GM12892 (cell line): ENCODE measurements around the gene RPL35.

Source experiments
- POLR2A ChIP-seq: IDR thresholded peaks from 2 replicates; pipeline ENCODE4 v1.6.1; 2011; ENCODE audit warnings: low read depth, low read length, control low read depth
- POLR2AphosphoS5 ChIP-seq: IDR thresholded peaks from 2 replicates; pipeline ENCODE4 v1.6.1; 2011; ENCODE audit warnings: low read depth, low read length, control low read depth
- TAF1 ChIP-seq: IDR thresholded peaks from 2 replicates; pipeline ENCODE4 v1.6.1; 2011; ENCODE audit warnings: low read depth, mild to moderate bottlenecking, control low read depth, low read length, borderline replicate concordance

DNA sequence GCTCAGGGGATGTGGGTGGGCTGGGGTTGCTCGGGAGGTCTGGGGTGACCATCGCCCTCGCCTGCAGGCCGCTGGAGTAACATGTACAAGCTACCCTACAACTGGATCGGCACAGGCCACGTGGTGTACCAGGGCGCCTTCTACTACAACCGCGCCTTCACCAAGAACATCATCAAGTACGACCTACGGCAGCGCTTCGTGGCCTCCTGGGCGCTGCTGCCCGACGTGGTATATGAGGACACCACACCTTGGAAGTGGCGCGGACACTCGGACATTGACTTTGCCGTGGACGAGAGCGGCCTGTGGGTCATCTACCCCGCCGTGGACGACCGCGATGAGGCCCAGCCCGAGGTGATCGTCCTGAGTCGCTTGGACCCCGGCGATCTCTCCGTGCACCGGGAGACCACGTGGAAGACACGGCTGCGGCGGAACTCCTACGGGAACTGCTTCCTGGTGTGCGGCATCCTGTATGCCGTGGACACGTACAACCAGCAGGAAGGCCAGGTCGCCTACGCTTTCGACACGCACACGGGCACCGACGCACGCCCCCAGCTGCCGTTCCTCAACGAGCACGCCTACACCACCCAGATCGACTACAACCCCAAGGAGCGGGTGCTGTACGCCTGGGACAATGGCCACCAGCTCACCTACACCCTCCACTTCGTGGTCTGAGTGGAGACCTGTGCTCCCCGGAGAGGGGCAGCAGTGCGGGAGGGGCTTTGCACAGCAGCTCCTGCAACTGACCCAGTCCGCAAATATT is 51.8 kb downstream of the RPL35 start:
- TF ChIP-seq POLR2A: no peak
- no peak for TF ChIP-seq POLR2AphosphoS5
- no peak for TF ChIP-seq TAF1
